GM12864 (cell line): ENCODE data around the gene SHANK2.

Experiments
- DNase-seq: peaks from one replicate; pipeline ENCODE4 v3.0.0-alpha.2; 2011; ENCODE audit warnings: low read depth
- H3K4me3 ChIP-seq: 2 replicates; pipeline ENCODE4 v1.5.1; 2011; ENCODE audit warnings: mild to moderate bottlenecking, low read depth, low read length, control low read depth
- TF ChIP-seq, protein P1 (sequence below): IDR thresholded peaks from 2 replicates; pipeline ENCODE4 v1.5.1; 2011; ENCODE audit warnings: low read depth, mild to moderate bottlenecking, moderate library complexity, low read length, control low read depth, inconsistent platforms; ENCODE audit errors: missing control alignments

Gene SHANK2

DNA sequence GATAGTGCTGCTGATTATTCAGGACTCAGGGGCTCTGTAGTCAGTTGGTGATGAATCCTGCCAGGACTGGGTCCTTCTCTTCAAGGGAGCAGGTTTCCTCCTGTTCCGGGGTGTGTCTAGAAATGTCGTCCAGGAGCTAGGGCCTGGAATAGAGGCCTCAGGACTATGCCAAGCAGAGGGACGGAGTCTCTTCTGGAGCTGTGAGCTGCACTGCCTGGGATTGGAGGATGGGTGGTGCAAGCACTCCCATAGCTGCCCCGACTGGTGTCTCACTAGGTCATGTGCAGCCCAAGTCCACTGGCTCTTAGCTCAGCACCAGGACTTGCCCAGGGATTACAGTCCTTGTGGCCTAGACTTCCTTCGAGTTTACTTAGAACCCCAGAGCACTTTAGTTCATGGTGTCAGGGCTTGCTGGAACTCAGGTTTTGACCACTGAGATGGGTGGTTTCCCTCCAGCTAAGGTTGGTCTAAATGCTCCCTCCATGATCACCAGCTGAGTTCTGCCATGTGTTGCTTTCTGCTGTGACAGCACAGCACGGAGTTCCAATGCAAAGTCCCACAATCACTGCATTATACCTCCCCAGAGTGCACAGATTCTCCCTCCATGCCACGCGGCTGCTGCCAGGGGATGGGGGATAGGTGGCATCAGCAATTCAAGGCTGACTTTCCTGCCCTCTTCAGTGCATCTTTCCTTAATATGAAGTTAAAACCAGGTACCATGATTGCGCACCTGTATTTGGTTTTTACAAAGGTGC lies 42.6 kb upstream of the SHANK2 start:
- no peak for DNase-seq
- TF ChIP-seq, protein P1, sequence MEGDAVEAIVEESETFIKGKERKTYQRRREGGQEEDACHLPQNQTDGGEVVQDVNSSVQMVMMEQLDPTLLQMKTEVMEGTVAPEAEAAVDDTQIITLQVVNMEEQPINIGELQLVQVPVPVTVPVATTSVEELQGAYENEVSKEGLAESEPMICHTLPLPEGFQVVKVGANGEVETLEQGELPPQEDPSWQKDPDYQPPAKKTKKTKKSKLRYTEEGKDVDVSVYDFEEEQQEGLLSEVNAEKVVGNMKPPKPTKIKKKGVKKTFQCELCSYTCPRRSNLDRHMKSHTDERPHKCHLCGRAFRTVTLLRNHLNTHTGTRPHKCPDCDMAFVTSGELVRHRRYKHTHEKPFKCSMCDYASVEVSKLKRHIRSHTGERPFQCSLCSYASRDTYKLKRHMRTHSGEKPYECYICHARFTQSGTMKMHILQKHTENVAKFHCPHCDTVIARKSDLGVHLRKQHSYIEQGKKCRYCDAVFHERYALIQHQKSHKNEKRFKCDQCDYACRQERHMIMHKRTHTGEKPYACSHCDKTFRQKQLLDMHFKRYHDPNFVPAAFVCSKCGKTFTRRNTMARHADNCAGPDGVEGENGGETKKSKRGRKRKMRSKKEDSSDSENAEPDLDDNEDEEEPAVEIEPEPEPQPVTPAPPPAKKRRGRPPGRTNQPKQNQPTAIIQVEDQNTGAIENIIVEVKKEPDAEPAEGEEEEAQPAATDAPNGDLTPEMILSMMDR = no peak
- H3K4me3 ChIP-seq = no peak overlapping the region

DNA sequence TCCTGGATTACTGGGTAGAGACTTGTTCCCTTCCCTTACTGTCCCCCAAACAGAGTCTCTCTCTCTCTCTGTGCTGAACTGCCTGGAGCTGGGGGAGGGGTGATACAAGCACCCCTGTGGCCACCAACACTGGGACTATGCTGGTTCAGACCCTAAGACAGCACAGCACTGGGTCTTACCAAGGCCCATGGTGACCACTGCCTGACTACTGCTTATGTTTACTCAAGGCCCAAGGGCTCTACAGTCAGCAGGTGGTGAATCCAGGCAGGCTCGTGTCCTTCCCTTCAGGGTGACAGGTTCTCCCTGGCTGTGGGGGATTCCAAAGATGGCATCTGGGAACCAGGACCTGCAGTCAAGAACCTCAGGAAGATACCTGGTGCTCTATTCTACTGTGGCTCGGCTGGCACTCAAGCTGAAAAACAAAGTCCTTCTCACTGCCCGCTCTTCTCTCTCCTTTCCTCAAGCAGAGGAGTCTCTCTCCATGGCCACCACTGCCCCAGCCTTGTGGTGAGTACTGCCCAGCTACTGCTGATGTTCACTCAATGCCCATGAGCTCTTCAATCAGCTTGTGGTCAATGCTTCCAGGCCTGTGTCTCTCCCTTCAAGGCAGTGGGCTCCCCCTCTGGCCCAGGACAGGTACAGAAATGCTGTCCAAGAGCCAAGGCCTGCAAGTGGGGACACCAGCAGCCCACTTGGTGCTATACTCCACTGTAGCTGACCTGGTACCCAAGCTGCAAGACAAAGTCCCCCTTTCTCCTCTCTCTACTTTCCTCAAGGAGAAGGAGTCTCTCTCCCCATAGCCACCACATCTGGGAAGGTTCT lies 41.8 kb upstream of the SHANK2 start:
- TF ChIP-seq, protein P1 = no peak
- H3K4me3 ChIP-seq = no peak overlapping the region
- no peak for DNase-seq

DNA sequence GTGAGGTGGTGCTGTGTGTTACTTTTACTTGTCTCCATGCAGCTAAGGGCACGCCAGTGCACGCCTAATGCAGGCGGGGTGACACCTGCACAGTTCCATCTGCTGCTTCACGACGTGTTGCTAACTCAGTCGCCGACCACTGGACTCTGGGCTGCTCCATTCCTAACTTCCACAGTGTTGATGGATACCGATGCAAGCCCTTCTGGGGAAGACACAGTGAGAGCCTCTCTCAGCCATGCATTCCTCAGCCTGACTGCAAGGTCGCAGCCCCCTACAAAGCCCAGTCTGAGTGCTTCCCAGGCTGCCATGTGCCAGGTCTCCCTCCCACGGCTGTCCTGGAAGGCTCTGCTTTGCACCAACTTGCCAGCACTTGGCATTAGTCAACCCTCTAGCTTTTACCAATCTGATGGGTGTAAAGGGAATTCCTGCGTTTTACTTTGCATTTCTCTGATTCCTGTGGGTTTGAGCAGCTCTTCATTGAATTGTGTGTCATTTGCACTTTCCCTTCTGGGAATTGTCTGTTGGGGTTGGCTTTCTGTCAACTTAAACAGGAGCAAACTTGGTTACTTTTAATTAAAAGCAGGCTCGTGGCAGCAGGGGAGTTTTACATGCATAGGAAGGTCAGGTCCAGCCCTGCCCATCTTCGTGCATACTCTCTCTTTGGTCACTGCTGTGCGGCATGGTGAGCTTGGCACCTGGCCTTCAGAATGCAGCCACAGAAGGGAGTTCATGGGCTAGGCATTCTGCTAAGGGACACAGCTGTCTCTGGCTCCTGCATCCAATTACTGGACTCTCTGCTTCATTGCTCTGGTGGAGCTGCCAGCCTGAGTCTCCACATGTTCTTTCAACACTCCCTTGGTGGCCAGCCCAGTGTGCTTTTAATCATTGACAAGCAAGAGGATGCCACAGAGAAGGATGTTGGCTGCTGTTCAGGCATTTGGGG lies 34.6 kb upstream of the SHANK2 start:
- TF ChIP-seq, protein P1 = no peak
- no peak for DNase-seq
- H3K4me3 ChIP-seq = no peak overlapping the region

DNA sequence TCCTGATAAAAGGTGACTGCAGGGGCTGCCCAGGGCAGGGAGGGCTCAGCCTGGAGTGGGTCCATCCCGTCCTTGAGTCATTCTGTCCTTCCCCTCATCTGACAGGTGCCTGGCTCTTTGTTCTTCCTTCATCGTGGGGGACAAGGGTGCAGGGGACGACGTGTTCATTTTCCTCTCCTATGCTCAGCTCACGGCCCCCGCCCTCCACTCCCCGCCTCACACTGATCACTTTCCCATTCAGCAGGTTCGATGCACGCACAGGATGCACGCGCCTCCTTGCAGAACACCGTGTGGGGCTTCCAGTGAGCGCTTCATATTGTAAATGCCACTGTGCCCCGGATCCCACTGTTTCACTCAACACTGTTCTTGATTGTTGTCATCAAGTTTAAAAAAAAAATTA lies 32.7 kb upstream of the SHANK2 start:
- no peak for DNase-seq
- TF ChIP-seq, protein P1 = no peak
- H3K4me3 ChIP-seq = no peak overlapping the region

DNA sequence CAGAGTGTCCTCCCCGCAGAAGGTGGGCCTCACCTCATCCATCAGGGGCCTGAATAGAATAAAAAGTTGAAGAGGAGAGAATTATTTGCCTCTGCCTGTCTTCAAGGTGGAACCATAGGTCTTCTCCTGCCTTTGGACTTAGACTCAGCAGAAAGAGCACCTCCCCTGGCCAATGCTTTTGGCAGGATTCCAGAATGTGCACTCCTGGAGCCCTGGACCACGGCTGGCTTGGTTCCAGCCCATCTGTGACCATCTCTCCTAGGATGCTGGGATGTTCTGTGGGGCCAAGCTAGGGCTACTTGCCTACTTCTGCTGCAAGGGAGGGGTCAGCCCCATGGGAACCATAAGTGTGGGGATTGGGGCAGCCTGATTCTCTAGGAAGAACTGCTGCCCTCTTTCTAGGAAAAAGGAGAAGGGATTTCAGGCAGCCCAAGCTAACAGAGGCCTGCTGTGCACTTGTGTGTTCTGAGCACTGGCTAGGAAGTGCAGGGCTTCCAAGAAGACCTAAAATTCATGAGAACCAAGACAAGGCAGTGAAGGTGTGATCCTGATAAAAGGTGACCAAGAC lies 32.2 kb upstream of the SHANK2 start:
- H3K4me3 ChIP-seq = no peak overlapping the region
- TF ChIP-seq, protein P1 = no peak
- no peak for DNase-seq

DNA sequence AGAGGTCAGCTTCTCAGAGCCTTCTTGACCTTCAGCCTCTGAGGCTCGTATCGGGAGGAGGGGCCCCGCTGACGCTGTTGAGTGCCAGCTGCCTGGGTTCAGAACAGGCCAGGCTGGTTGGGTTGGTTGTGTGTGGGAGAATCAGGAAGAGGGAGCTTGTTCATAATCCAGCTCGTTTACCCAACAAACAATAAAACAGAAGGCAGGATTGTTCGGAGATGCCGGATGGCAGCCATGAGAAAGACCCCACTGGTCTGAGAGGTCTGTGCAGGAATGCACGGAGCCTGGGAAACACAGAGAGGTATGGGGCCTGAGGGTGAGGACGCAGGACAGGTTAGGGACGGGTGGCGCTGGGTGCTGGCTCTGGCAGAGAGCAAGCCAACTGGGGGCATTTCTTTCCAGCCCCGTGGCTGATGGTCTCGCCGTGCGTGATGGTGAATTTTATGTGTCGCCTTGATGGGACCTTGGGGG lies 31.6 kb upstream of the SHANK2 start:
- H3K4me3 ChIP-seq = no peak overlapping the region
- TF ChIP-seq, protein P1 = no peak
- no peak for DNase-seq
